ENCODE data around the gene NAPA. TPM values are rescaled to one million over a fixed set of nuclear protein-coding genes. Genes with fewer than 3 reads are reported as not detected.

The NAPA gene
- 100 to 1,000 TPM in 1 of 6 donors, 10 to 100 TPM in 5; 68.5 to 111 (median 78.4) TPM for polyA plus RNA-seq (ENCODE audit: low read depth in 6 of 6)

GRCh38 chr19:47514869-47515588 lies at the start of gene NAPA:
Gene NAPA (minus strand): TSS chr19:47515063. CDS start chr19:47514940, 123 bp downstream.
- DNase-seq (peak; percentile 100), ATAC-seq (ENCODE audit: low read depth in 2 of 2) (peak; percentile 82 to 85)
- Mint-ChIP-seq H3K4me3 (peak within 1 kb of the TSS; percentile 95 to 100 (median 99)), H3K4me1 (peaks cover 69 to 90% (median 84%) of the 10 kb centered on the region in 3 donors), H3K27me3 (peaks cover 0 to under 1% (median 0%) of the 10 kb centered on the region in 3 donors), H3K36me3 (no peaks in the 10 kb centered on the region), H3K27ac (peak within 1 kb of the TSS; percentile 99 to 100 (median 100)), H3K9me3 (no peaks in the 10 kb centered on the region)

- H3K27ac Mint-ChIP-seq: no peak overlapping the region
- H3K27me3 Mint-ChIP-seq: peaks cover 27 to 34% (median 30%) of the 10 kb centered on the region in 3 donors
- DNase-seq (no peak), ATAC-seq (ENCODE audit: low read depth in 2 of 2) (no peak)
- peak overlapping the region in 1 of 8 donors; percentile 3 for H3K4me3 Mint-ChIP-seq
- H3K9me3 Mint-ChIP-seq: peaks cover 0 to 2% (median 0%) of the 10 kb centered on the region in 7 donors
- H3K36me3 Mint-ChIP-seq: no peaks in the 10 kb centered on the region
- H3K4me1 Mint-ChIP-seq: no peaks in the 10 kb centered on the region
These were observed 49.2 kb upstream of the NAPA start for GRCh38 chr19:47564081-47564480.

GRCh38 chr19:47561440-47562057 lies 46.7 kb upstream of the NAPA start:
- Mint-ChIP-seq H3K27ac (no peak overlapping the region), H3K27me3 (peaks cover 25 to 41% (median 39%) of the 10 kb centered on the region in 3 donors), H3K9me3 (peaks cover 0 to 2% (median 0%) of the 10 kb centered on the region in 7 donors), H3K4me3 (no peak overlapping the region), H3K36me3 (no peaks in the 10 kb centered on the region), H3K4me1 (no peaks in the 10 kb centered on the region)
- DNase-seq: no peak
- no peak for ATAC-seq (ENCODE audit: low read depth in 2 of 2)

- ATAC-seq (ENCODE audit: low read depth in 2 of 2): no peak
- DNase-seq: no peak
- H3K27me3 Mint-ChIP-seq: peaks cover 25 to 41% (median 39%) of the 10 kb centered on the region in 3 donors
These were observed 46.1 kb upstream of the NAPA start for GRCh38 chr19:47560999-47561398.

GRCh38 chr19:47550129-47550528 lies 35.3 kb upstream of the NAPA start:
- H3K27me3 Mint-ChIP-seq: peaks cover 9 to 27% (median 19%) of the 10 kb centered on the region in 3 donors
- DNase-seq (no peak), ATAC-seq (ENCODE audit: low read depth in 2 of 2) (no peak)
- peak overlapping the region in 1 of 6 donors; percentile 11 for H3K27ac Mint-ChIP-seq
- no peaks in the 10 kb centered on the region for H3K4me1 Mint-ChIP-seq
- peaks cover 0 to 2% (median 0%) of the 10 kb centered on the region in 7 donors for H3K9me3 Mint-ChIP-seq
- H3K4me3 Mint-ChIP-seq: peak overlapping the region in 1 of 8 donors; percentile 66
- no peaks in the 10 kb centered on the region for H3K36me3 Mint-ChIP-seq

More at GRCh38 chr19:47560999-47561398, 46.1 kb upstream of the NAPA start:
- no peaks in the 10 kb centered on the region for H3K4me1 Mint-ChIP-seq
- no peak overlapping the region for H3K4me3 Mint-ChIP-seq
- H3K36me3 Mint-ChIP-seq: no peaks in the 10 kb centered on the region
- peaks cover 0 to 2% (median 0%) of the 10 kb centered on the region in 7 donors for H3K9me3 Mint-ChIP-seq
- no peak overlapping the region for H3K27ac Mint-ChIP-seq

- H3K4me3 Mint-ChIP-seq: no peak overlapping the region
- H3K27ac Mint-ChIP-seq: no peak overlapping the region
- peaks cover 9 to 27% (median 25%) of the 10 kb centered on the region in 3 donors for H3K27me3 Mint-ChIP-seq
- peaks cover 0 to 2% (median 0%) of the 10 kb centered on the region in 7 donors for H3K9me3 Mint-ChIP-seq
- H3K4me1 Mint-ChIP-seq: no peaks in the 10 kb centered on the region
- no peaks in the 10 kb centered on the region for H3K36me3 Mint-ChIP-seq
- no peak for DNase-seq
- no peak for ATAC-seq (ENCODE audit: low read depth in 2 of 2)
These were observed 34.5 kb upstream of the NAPA start for GRCh38 chr19:47549261-47549862.

- H3K9me3 Mint-ChIP-seq: peaks cover 0 to 2% (median 0%) of the 10 kb centered on the region in 7 donors
- no peak overlapping the region for H3K4me3 Mint-ChIP-seq
- DNase-seq: no peak
- peaks cover 9 to 39% (median 31%) of the 10 kb centered on the region in 3 donors for H3K27me3 Mint-ChIP-seq
- H3K4me1 Mint-ChIP-seq: no peaks in the 10 kb centered on the region
- no peak overlapping the region for H3K27ac Mint-ChIP-seq
- H3K36me3 Mint-ChIP-seq: no peaks in the 10 kb centered on the region
- ATAC-seq (ENCODE audit: low read depth in 2 of 2): no peak
These were observed 32.3 kb upstream of the NAPA start for GRCh38 chr19:47547199-47547598.

GRCh38 chr19:47545061-47545948 lies 30.4 kb upstream of the NAPA start:
- peaks cover 7 to 46% (median 40%) of the 10 kb centered on the region in 3 donors for H3K27me3 Mint-ChIP-seq
- H3K27ac Mint-ChIP-seq: no peak overlapping the region
- H3K4me3 Mint-ChIP-seq: no peak overlapping the region
- H3K36me3 Mint-ChIP-seq: no peaks in the 10 kb centered on the region
- DNase-seq (no peak), ATAC-seq (ENCODE audit: low read depth in 2 of 2) (no peak)
- H3K9me3 Mint-ChIP-seq: no peaks in the 10 kb centered on the region
- peaks cover 0 to 7% (median 4%) of the 10 kb centered on the region in 3 donors for H3K4me1 Mint-ChIP-seq

GRCh38 chr19:47544476-47544875 lies 29.6 kb upstream of the NAPA start:
- DNase-seq (no peak), ATAC-seq (ENCODE audit: low read depth in 2 of 2) (no peak)
- Mint-ChIP-seq H3K27ac (peak overlapping the region in 1 of 6 donors; percentile 60), H3K4me1 (peaks cover 0 to 7% (median 4%) of the 10 kb centered on the region in 3 donors), H3K36me3 (no peaks in the 10 kb centered on the region), H3K4me3 (peak overlapping the region in 3 of 8 donors; percentile 12 to 42 (median 25)), H3K9me3 (no peaks in the 10 kb centered on the region), H3K27me3 (peaks cover 7 to 53% (median 42%) of the 10 kb centered on the region in 3 donors)

GRCh38 chr19:47544075-47544474 lies 29.2 kb upstream of the NAPA start:
- Mint-ChIP-seq H3K9me3 (no peaks in the 10 kb centered on the region), H3K27me3 (peaks cover 9 to 51% (median 38%) of the 10 kb centered on the region in 3 donors), H3K36me3 (no peaks in the 10 kb centered on the region), H3K4me3 (peak overlapping the region in 2 of 8 donors; percentile 12 to 42), H3K4me1 (peaks cover 0 to 7% (median 4%) of the 10 kb centered on the region in 3 donors), H3K27ac (peak overlapping the region in 1 of 6 donors; percentile 85)
- ATAC-seq (ENCODE audit: low read depth in 2 of 2) (no peak), DNase-seq (no peak)

- ATAC-seq (ENCODE audit: low read depth in 2 of 2): no peak
- Mint-ChIP-seq H3K36me3 (no peaks in the 10 kb centered on the region), H3K4me1 (peaks cover 0 to 7% (median 4%) of the 10 kb centered on the region in 3 donors), H3K4me3 (no peak overlapping the region), H3K27me3 (peaks cover 26 to 59% (median 37%) of the 10 kb centered on the region in 3 donors), H3K27ac (no peak overlapping the region), H3K9me3 (peaks cover 0 to 2% (median 0%) of the 10 kb centered on the region in 7 donors)
- no peak for DNase-seq
These were observed 27.2 kb upstream of the NAPA start for GRCh38 chr19:47542030-47542475.

- peaks cover 0 to 7% (median 4%) of the 10 kb centered on the region in 3 donors for H3K4me1 Mint-ChIP-seq
- H3K9me3 Mint-ChIP-seq: peaks cover 0 to 2% (median 0%) of the 10 kb centered on the region in 7 donors
- H3K4me3 Mint-ChIP-seq: no peak overlapping the region
- no peaks in the 10 kb centered on the region for H3K36me3 Mint-ChIP-seq
- DNase-seq (peak; percentile 9), ATAC-seq (ENCODE audit: low read depth in 2 of 2) (peak; percentile 84 to 90)
- H3K27me3 Mint-ChIP-seq: peaks cover 31 to 61% (median 34%) of the 10 kb centered on the region in 3 donors
- peak overlapping the region in 1 of 6 donors; percentile 12 for H3K27ac Mint-ChIP-seq
These were observed 26.7 kb upstream of the NAPA start for GRCh38 chr19:47541518-47541917.
